ENCODE measurements around the gene PKNOX2. TPM values are rescaled to one million over a fixed set of nuclear protein-coding genes. Genes with fewer than 3 reads are reported as not detected.

PKNOX2 gene
- total RNA-seq, 1 donor from 2014 or later = 21.5 TPM

- Mint-ChIP-seq H3K9me3 (no peaks in the 10 kb centered on the region), H3K27ac (ENCODE audit: unreplicated experiment) (no peak overlapping the region), H3K4me1 (peaks cover 7% of the 10 kb centered on the region), H3K36me3 (ENCODE audit: low read depth) (no peaks in the 10 kb centered on the region), H3K27me3 (ENCODE audit: low read depth) (no peaks in the 10 kb centered on the region), H3K4me3 (no peak overlapping the region)
- DNase-seq (ENCODE audit: low read depth, low spot score) = no peak
- TF ChIP-seq, protein P1, sequence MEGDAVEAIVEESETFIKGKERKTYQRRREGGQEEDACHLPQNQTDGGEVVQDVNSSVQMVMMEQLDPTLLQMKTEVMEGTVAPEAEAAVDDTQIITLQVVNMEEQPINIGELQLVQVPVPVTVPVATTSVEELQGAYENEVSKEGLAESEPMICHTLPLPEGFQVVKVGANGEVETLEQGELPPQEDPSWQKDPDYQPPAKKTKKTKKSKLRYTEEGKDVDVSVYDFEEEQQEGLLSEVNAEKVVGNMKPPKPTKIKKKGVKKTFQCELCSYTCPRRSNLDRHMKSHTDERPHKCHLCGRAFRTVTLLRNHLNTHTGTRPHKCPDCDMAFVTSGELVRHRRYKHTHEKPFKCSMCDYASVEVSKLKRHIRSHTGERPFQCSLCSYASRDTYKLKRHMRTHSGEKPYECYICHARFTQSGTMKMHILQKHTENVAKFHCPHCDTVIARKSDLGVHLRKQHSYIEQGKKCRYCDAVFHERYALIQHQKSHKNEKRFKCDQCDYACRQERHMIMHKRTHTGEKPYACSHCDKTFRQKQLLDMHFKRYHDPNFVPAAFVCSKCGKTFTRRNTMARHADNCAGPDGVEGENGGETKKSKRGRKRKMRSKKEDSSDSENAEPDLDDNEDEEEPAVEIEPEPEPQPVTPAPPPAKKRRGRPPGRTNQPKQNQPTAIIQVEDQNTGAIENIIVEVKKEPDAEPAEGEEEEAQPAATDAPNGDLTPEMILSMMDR (conservative IDR thresholded peaks at IDR 0.05) = no peak
Measured at GRCh38 chr11:125279676-125280418, 115.3 kb downstream of the PKNOX2 start.

GRCh38 chr11:125280646-125281045 is 116.1 kb downstream of the PKNOX2 start:
- Mint-ChIP-seq H3K4me1 (peaks cover 7% of the 10 kb centered on the region), H3K4me3 (no peak overlapping the region), H3K27me3 (ENCODE audit: low read depth) (no peaks in the 10 kb centered on the region), H3K9me3 (no peaks in the 10 kb centered on the region), H3K27ac (ENCODE audit: unreplicated experiment) (no peak overlapping the region), H3K36me3 (ENCODE audit: low read depth) (no peaks in the 10 kb centered on the region)
- DNase-seq (ENCODE audit: low read depth, low spot score) = no peak
- TF ChIP-seq, protein P1 (conservative IDR thresholded peaks at IDR 0.05) = no peak

DNA sequence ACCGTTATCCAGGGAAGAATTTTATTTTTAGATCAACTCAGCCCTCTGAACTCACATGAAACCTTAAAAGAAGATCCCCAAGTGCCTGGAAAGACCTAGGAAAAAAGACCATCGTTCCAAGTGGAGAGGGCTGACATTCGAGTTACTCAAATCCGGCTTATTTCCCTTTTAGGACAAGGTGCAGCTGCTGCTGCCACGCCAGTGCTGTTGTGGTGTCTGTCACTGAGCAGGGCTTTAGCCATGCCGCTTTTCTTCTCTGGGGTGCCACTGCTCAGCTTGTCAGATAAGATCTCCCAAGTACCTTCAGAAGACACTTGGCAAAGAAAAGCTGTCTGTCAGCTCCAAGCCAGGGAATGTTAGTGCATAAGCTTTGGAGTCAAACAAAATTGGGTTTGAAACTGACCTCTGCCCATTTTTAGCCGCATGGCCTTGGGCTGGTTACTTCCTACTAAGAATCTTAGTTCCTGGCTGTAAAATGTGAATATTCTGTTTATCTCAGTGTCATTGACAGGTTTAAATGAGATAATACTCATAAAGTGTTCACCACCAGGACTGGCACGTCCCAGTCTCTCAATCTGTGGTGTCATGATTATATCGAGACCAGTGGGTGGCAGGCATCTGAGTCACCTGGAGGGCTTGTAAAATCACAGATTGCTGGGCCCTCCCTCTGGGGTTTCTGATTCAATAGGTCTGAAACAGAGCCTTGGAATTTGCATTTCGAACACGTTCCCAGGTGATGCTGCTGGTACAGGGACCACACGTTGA is 117.5 kb downstream of the PKNOX2 start:
- no peak overlapping the region for H3K27ac Mint-ChIP-seq (ENCODE audit: unreplicated experiment)
- no peaks in the 10 kb centered on the region for H3K36me3 Mint-ChIP-seq (ENCODE audit: low read depth)
- no peak overlapping the region for H3K4me3 Mint-ChIP-seq
- TF ChIP-seq, protein P1 (conservative IDR thresholded peaks at IDR 0.05) = no peak
- DNase-seq (ENCODE audit: low read depth, low spot score) = no peak
- no peaks in the 10 kb centered on the region for H3K27me3 Mint-ChIP-seq (ENCODE audit: low read depth)
- peaks cover 12% of the 10 kb centered on the region for H3K4me1 Mint-ChIP-seq
- H3K9me3 Mint-ChIP-seq = no peaks in the 10 kb centered on the region

- Mint-ChIP-seq H3K4me3 (no peak overlapping the region), H3K9me3 (no peaks in the 10 kb centered on the region), H3K27me3 (ENCODE audit: low read depth) (no peaks in the 10 kb centered on the region), H3K36me3 (ENCODE audit: low read depth) (no peaks in the 10 kb centered on the region), H3K4me1 (peaks cover 15% of the 10 kb centered on the region), H3K27ac (ENCODE audit: unreplicated experiment) (no peak overlapping the region)
- TF ChIP-seq, protein P1 (conservative IDR thresholded peaks at IDR 0.05) = no peak
- DNase-seq (ENCODE audit: low read depth, low spot score) = no peak
Measured at GRCh38 chr11:125282596-125282914, 118.0 kb downstream of the PKNOX2 start.

DNA sequence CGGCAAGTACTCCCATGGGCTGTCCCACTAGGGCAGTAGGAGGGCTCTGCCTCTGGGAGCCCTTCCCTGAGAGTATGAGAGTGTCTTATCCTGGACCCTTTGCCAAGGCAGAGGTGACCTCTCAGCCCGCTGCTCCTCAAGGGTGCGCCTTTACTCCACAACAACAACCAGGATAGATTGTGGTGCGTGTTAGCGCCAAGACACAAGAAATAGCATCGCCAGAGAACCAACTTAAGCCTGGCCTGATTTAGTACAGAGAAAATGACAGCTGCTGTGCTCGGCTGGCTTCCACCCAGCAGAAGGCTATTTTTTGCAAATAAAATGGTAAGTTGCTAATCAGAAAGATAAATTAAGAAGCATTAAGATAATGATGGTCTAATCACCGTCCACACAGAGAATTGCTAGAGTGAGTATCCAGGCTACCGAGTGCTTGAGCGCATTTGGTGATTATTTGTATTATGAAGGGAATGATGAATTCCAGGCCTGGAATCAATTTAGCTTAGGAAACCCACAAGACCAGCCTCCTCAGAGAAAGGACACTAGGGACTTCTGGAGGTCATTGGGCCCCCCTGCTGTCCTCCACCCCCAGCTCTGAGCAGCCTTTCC is 119.8 kb downstream of the PKNOX2 start:
- peaks cover 26% of the 10 kb centered on the region for H3K4me1 Mint-ChIP-seq
- no peaks in the 10 kb centered on the region for H3K27me3 Mint-ChIP-seq (ENCODE audit: low read depth)
- peaks cover 3% of the 10 kb centered on the region for H3K36me3 Mint-ChIP-seq (ENCODE audit: low read depth)
- no peaks in the 10 kb centered on the region for H3K9me3 Mint-ChIP-seq
- DNase-seq (ENCODE audit: low read depth, low spot score) = no peak
- no peak overlapping the region for H3K4me3 Mint-ChIP-seq
- no peak overlapping the region for H3K27ac Mint-ChIP-seq (ENCODE audit: unreplicated experiment)
- TF ChIP-seq, protein P1 (conservative IDR thresholded peaks at IDR 0.05) = no peak
